GM19467 (cell line): ENCODE measurements around the gene INTS1.

ENCODE experiments used
- ATAC-seq: cut with Tn5 transposase; IDR thresholded peaks from one replicate; pipeline ENCODE4 v1.9.1; 2021; ENCODE audit warnings: mild to moderate bottlenecking, moderate library complexity; ENCODE audit not compliant: unreplicated experiment

The INTS1 gene

GRCh38 chr7:1509226-1509625, 5.0 kb upstream of the INTS1 start:
- no peak for ATAC-seq

GRCh38 chr7:1508277-1508758, 4.1 kb upstream of the INTS1 start:
- ATAC-seq: no peak

- no peak for ATAC-seq
Measured at GRCh38 chr7:1505731-1506550, 1.8 kb upstream of the INTS1 start.

- no peak for ATAC-seq
Measured at GRCh38 chr7:1503390-1503789, 799 bp downstream of the INTS1 start.

GRCh38 chr7:1502845-1503244, 1.3 kb downstream of the INTS1 start:
- ATAC-seq: no peak

GRCh38 chr7:1501487-1502270, 2.5 kb downstream of the INTS1 start:
- ATAC-seq: no peak

GRCh38 chr7:1500064-1500807, 4.0 kb downstream of the INTS1 start:
- no peak for ATAC-seq

- no peak for ATAC-seq
Measured at GRCh38 chr7:1499367-1500029, 4.7 kb downstream of the INTS1 start.

- no peak for ATAC-seq
Measured at GRCh38 chr7:1498370-1499305, 5.6 kb downstream of the INTS1 start.

GRCh38 chr7:1497293-1497927, 6.8 kb downstream of the INTS1 start:
- no peak for ATAC-seq

GRCh38 chr7:1496531-1497292, 7.5 kb downstream of the INTS1 start:
- no peak for ATAC-seq

- ATAC-seq: no peak
Measured at GRCh38 chr7:1495564-1496242, 8.5 kb downstream of the INTS1 start.

- no peak for ATAC-seq
Measured at GRCh38 chr7:1494866-1495563, 9.2 kb downstream of the INTS1 start.

- no peak for ATAC-seq
Measured at GRCh38 chr7:1494447-1494846, 9.7 kb downstream of the INTS1 start.

- ATAC-seq: no peak
Measured at GRCh38 chr7:1493571-1493970, 10.6 kb downstream of the INTS1 start.

GRCh38 chr7:1493129-1493528, 11.1 kb downstream of the INTS1 start:
- ATAC-seq: no peak

GRCh38 chr7:1492640-1493039, 11.5 kb downstream of the INTS1 start:
- ATAC-seq: no peak
